ENCODE measurements around the gene SLAIN1. TPM values are rescaled to one million over a fixed set of nuclear protein-coding genes. Genes with fewer than 3 reads are reported as not detected.

The SLAIN1 gene
- total and polyA plus RNA-seq, 10 of the 15 experiments (the other 5 are each of a cell fraction or from before 2014, with no cell fraction given): 11.9 to 140 (median 56.9) TPM

DNA sequence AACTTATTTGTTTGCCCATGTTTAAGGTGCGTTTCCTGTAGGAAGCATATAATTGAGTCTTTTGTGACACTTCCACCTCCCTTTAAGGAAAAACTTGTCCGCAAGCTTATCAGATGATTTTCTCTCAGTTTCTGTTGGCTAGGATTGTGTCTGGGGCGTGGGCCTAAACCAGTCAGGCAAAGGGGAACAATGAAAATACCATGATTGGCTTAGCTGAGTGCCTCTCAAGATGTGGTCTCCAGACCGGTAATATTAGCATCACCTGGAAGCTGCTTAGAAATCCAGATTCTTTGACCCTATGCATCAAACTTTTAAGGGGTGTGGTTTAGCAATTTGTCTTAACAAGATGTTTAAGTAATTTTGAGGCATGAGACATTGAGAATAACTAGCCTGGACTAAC lies 20.0 kb downstream of the SLAIN1 start (continued):
- TF ChIP-seq PBX3 (IDR thresholded peaks at IDR 0.05; ENCODE audit: insufficient replicate concordance, low read depth, low read length) (peak; percentile 50), REST (IDR thresholded peaks at IDR 0.05; ENCODE audit: low read depth, low read length) (no peak)

- ChIA-PET POLR2A (interaction anchor here (0.6 to 2.3 kb wide), 6 partner anchors 10 to 1971 kb away, joined by 3 to 15 read pairs (median 3); partner anchors contain the start of gene SLAIN1), CTCF (interaction anchor here (0.7 to 2.2 kb wide), 4 partner anchors 10 to 126 kb away, joined by 3 to 8 read pairs (median 5); no protein-coding TSS in a partner anchor), SMC1A (ENCODE audit: uncharacterized antibody, unreplicated experiment) (interaction anchor here (0.7 to 6.2 kb wide), 7 partner anchors 11 to 57 kb away, joined by 3 to 61 read pairs (median 4); partner anchors contain the start of gene SLAIN1), RAD21 (ENCODE audit: unreplicated experiment) (interaction anchor here (0.8 to 3.5 kb wide), 3 partner anchors 11 to 18 kb away, joined by 3 to 25 read pairs (median 3); no protein-coding TSS in a partner anchor)
- Histone ChIP-seq H4K20me1 (ENCODE audit: control insufficient read depth, insufficient read depth) (no peaks in the 10 kb centered on the region), H3K4me2 (ENCODE audit: control insufficient read depth, insufficient read depth) (0 out of 2 replicates have a peak overlapping the region, but pooled peaks have one; percentile 4), H3K27ac (ENCODE audit: control insufficient read depth, insufficient read depth) (0 out of 2 replicates have a peak overlapping the region, but pooled peaks have one; percentile 2), H3K9me3 (replicated peaks; ENCODE audit: control insufficient read depth, insufficient read depth, low read length) (peaks cover 6% of the 10 kb centered on the region; the same call in 2 of the 3 replicates), H3K36me3 (ENCODE audit: control insufficient read depth in 2 of 2, insufficient read depth in 2 of 2, low read length in 1 of 2) (0 out of 4 replicates have a peak, but pooled peaks cover 0 to 8% of the 10 kb centered on the region in 2 experiments), H3K4me1 (ENCODE audit: control insufficient read depth, insufficient read depth, low read length) (peaks cover 11% of the 10 kb centered on the region), H3K9ac (ENCODE audit: control insufficient read depth, insufficient read depth, low read length) (no peak overlapping the region; the same call in 1 of the 2 replicates), H2AFZ (ENCODE audit: control insufficient read depth, low read depth, low read length) (no peak overlapping the region), H3K4me3 (no peak overlapping the region), H3K79me2 (ENCODE audit: control insufficient read depth, insufficient read depth, low read length) (peaks cover 12% of the 10 kb centered on the region), H3K27me3 (replicated peaks in 1 of 2; ENCODE audit: control insufficient read depth in 2 of 2, insufficient read depth in 2 of 2, low read length in 1 of 2) (no peaks in the 10 kb centered on the region)
- intact Hi-C loops (cut with micrococcal nuclease; ENCODE audit: unreplicated experiment): no loop called here
- FAIRE-seq (no peak), DNase-seq (ENCODE audit: low read depth, low spot score) (no peak), ATAC-seq (peak; percentile 17)
- in situ Hi-C loops (cut with MboI): loop anchor here (10.0 to 25.0 kb wide), 3 partner anchors 394 to 1668 kb away; partner anchors contain the start of genes CLN5 and MYCBP2
- no TSS peak for BruUV-seq (replicated peaks)
- TF ChIP-seq ESRRA (IDR thresholded peaks at IDR 0.05; ENCODE audit: low read length): no peak
- no peak for TF ChIP-seq POU2F2 (IDR thresholded peaks at IDR 0.05; ENCODE audit: borderline replicate concordance, low read depth, low read length)
- no peak for TF ChIP-seq SUPT20H (IDR thresholded peaks at IDR 0.05; ENCODE audit: borderline replicate concordance, control insufficient read depth, low read depth, low read length)
- TF ChIP-seq SPI1 (IDR thresholded peaks at IDR 0.05; ENCODE audit: borderline replicate concordance, insufficient read depth, low read depth, low read length): no peak
- no peak for TF ChIP-seq FOS (IDR thresholded peaks at IDR 0.05; ENCODE audit: borderline replicate concordance, extremely low read depth, insufficient read length)
- TF ChIP-seq CREM (IDR thresholded peaks at IDR 0.05; ENCODE audit: low read depth): peak; percentile 75
- TF ChIP-seq, protein P1, sequence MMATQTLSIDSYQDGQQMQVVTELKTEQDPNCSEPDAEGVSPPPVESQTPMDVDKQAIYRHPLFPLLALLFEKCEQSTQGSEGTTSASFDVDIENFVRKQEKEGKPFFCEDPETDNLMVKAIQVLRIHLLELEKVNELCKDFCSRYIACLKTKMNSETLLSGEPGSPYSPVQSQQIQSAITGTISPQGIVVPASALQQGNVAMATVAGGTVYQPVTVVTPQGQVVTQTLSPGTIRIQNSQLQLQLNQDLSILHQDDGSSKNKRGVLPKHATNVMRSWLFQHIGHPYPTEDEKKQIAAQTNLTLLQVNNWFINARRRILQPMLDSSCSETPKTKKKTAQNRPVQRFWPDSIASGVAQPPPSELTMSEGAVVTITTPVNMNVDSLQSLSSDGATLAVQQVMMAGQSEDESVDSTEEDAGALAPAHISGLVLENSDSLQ (IDR thresholded peaks at IDR 0.05): no peak
- no peak for TF ChIP-seq CHD1 (IDR thresholded peaks at IDR 0.05; ENCODE audit: low read depth, low read length)
- TF ChIP-seq KAT2A (conservative IDR thresholded peaks at IDR 0.05; ENCODE audit: control insufficient read depth, low read depth, low read length): no peak
- TF ChIP-seq NR2F1 (conservative IDR thresholded peaks at IDR 0.05): no peak
These were observed 21.6 kb downstream of the SLAIN1 start for GRCh38 chr13:77719128-77719527.

Data from GM12878 (cell line).